ENCODE data around the gene UBQLN4.

Gene UBQLN4

GRCh38 chr1:156009404-156009803 is 44.2 kb downstream of the UBQLN4 start:
- DNase-seq: no peak

DNA sequence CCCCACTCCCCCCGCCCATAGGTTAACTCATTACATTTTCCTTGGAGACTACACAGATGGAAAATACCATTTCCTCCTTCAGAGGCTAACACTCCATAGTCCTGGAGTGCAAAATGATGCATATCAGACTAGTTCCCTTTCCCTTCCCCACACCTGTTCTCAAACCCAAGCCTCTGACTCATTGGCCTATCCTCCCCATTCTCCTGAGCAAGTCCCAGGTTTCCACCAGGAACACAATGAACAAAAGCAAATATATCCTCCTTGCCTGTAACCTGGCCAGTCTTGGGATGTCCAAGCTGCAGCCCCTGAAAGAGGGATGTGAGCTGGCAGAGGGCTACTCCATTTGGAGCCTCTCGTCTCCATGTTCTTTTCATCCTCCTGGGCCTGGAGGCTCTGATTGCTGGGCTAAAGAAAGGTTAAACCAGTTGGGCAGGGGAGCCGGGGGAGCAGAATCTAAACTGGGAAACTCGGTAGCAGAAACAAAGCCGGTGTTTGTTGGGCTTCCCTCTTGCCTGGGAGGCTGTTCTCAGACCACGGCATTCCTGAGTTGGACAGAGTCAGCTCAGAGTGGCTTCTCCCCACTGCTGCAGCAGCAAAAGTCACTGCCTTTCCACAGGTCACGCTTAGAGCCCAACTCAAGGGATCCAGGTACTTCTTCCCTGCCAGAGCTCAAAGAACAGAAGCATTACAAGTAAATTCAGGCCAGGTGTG is 46.8 kb downstream of the UBQLN4 start:
- no peak for DNase-seq

GRCh38 chr1:156004843-156005584 is 48.6 kb downstream of the UBQLN4 start:
- no peak for DNase-seq

DNA sequence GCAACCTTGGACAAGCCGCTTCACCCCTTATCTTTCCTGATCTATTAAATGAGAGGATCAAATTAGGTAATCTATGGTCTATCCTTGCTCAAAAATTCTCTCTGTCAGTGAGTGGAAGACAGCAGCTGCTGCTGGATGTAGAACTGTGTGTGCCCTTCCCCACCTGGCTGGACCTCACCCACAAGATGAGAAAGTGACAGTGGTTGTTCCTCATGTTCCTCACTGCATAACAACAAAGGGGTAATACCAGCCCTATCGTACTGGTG is 49.7 kb downstream of the UBQLN4 start:
- no peak for DNase-seq

GRCh38 chr1:156002188-156002911 is 51.2 kb downstream of the UBQLN4 start:
- no peak for DNase-seq

DNA sequence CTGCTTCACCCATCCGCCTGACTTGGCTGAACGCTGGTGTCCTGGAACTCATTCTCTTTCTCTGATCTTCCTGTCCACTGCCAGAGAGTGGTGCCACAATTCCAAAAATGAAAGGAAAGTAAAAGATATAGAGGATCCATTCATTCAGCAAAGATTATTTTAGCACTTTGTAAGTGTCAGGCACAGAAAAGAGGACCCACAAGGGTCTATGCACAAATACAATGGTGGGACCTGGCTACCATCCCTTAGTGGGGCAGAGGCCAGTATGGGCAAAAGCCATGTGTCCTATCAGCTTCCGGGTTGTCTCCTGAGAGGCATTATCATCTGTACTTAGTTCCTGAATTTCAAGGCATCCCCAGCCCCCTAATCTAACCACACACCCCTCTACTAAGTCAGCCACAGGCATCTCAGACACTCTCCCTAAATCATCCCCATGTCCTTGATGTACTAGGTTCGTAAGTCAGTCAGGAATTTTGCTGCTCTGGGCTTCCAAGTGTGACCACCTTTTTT is 51.9 kb downstream of the UBQLN4 start:
- DNase-seq: no peak

GRCh38 chr1:156001021-156001661 is 52.5 kb downstream of the UBQLN4 start:
- DNase-seq: no peak

GRCh38 chr1:155999964-156000363 is 53.6 kb downstream of the UBQLN4 start:
- no peak for DNase-seq

GRCh38 chr1:155996166-155996565 is 57.4 kb downstream of the UBQLN4 start:
- no peak for DNase-seq

- no peak for DNase-seq
Measured at GRCh38 chr1:155993595-155993994, 60.0 kb downstream of the UBQLN4 start.

DNA sequence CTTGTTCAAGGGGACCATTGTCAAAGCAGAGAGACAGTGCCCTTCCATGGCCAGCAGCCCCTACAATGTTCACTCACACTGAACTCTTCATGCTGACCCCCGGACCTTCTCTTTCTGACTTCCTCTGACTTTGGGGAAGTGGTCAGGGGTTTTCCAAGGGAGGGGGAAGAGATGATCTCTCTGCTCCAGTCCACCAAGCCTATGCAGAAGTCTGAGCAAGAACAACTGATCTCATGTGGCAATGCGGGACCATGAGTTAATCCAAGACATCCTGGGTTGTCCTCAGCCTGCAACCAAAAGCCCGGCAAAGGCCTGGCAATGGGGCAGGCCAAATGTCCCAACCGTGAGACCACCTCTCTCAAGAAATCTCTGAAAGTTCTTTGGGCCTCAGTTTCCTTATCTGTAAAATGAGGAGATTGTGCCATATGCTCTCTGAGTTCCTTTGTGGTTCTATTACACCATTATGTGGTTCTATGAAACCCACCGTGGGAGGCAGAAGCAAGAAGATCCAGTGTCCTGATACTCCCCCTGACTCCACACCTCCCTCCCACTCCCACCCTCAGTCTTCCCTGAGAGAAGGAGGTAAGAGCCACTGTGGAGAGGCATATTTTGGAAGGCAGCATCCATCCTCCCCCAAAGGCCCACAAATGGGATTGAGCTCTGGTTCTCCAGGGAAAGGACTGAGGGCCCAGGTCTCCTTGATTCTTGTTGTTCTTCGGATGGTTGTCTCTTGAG is 63.4 kb downstream of the UBQLN4 start:
- DNase-seq: no peak

GRCh38 chr1:155989242-155990004 is 64.2 kb downstream of the UBQLN4 start:
- DNase-seq: peak; percentile 7
